Measurements from ENCODE around the gene FAM32A.

FAM32A gene

GRCh38 chr19:16200038-16201010 lies 15.1 kb downstream of the FAM32A start:
- DNase-seq (ENCODE audit: extremely low read depth in 1 of 2, low read depth in 1 of 2): no peak

- no peak for DNase-seq (ENCODE audit: extremely low read depth in 1 of 2, low read depth in 1 of 2)
Measured at GRCh38 chr19:16201011-16201391, 15.8 kb downstream of the FAM32A start.

GRCh38 chr19:16202320-16203255 lies 17.4 kb downstream of the FAM32A start:
- DNase-seq (ENCODE audit: extremely low read depth in 1 of 2, low read depth in 1 of 2): no peak

- DNase-seq (ENCODE audit: extremely low read depth in 1 of 2, low read depth in 1 of 2): no peak
Measured at GRCh38 chr19:16203256-16204004, 18.2 kb downstream of the FAM32A start.

GRCh38 chr19:16204005-16204294 lies 18.7 kb downstream of the FAM32A start:
- no peak for DNase-seq (ENCODE audit: extremely low read depth in 1 of 2, low read depth in 1 of 2)

- DNase-seq (ENCODE audit: extremely low read depth in 1 of 2, low read depth in 1 of 2): no peak
Measured at GRCh38 chr19:16205205-16206045, 20.2 kb downstream of the FAM32A start.

- DNase-seq (ENCODE audit: extremely low read depth in 1 of 2, low read depth in 1 of 2): no peak
Measured at GRCh38 chr19:16206046-16206605, 20.9 kb downstream of the FAM32A start.

GRCh38 chr19:16206637-16207036 lies 21.4 kb downstream of the FAM32A start:
- DNase-seq (ENCODE audit: extremely low read depth in 1 of 2, low read depth in 1 of 2): no peak

- DNase-seq (ENCODE audit: extremely low read depth in 1 of 2, low read depth in 1 of 2): no peak
Measured at GRCh38 chr19:16207063-16207462, 21.9 kb downstream of the FAM32A start.

GRCh38 chr19:16207490-16208025 lies 22.3 kb downstream of the FAM32A start:
- DNase-seq (ENCODE audit: extremely low read depth in 1 of 2, low read depth in 1 of 2): no peak

- peak in 1 of 2 donors; percentile 57 for DNase-seq (ENCODE audit: extremely low read depth in 1 of 2, low read depth in 1 of 2)
Measured at GRCh38 chr19:16208064-16208759, 23.0 kb downstream of the FAM32A start.

- no peak for DNase-seq (ENCODE audit: extremely low read depth in 1 of 2, low read depth in 1 of 2)
Measured at GRCh38 chr19:16208847-16209665, 23.8 kb downstream of the FAM32A start.

GRCh38 chr19:16210168-16210567 lies 25.0 kb downstream of the FAM32A start:
- DNase-seq (ENCODE audit: extremely low read depth in 1 of 2, low read depth in 1 of 2): no peak

GRCh38 chr19:16213076-16213475 lies 27.9 kb downstream of the FAM32A start:
- DNase-seq (ENCODE audit: extremely low read depth in 1 of 2, low read depth in 1 of 2): no peak

GRCh38 chr19:16216744-16217670 lies 31.8 kb downstream of the FAM32A start:
- no peak for DNase-seq (ENCODE audit: extremely low read depth in 1 of 2, low read depth in 1 of 2)

- DNase-seq (ENCODE audit: extremely low read depth in 1 of 2, low read depth in 1 of 2): no peak
Measured at GRCh38 chr19:16217716-16218451, 32.7 kb downstream of the FAM32A start.

All from stimulated activated CD8-positive, alpha-beta memory T cell treated with anti-CD3 and anti-CD28 coated beads, Interleukin-7, amount 100 ng/mL, for 48 hours (primary cell).